Hepatocyte (in vitro differentiated cells): ENCODE data around the gene IRF5.

Experiments used
- EZH2 ChIP-seq: fragments of 200-600 bp; sonication (generic); IDR thresholded peaks from 2 replicates; pipeline ENCODE4 v1.6.1; 2016; ENCODE audit warnings: antibody characterized with exemption, mild to moderate bottlenecking, borderline replicate concordance
- TF ChIP-seq, protein P1 (sequence below): fragments of 200-600 bp; sonication (generic); IDR thresholded peaks from 2 replicates; pipeline ENCODE4 v1.5.1; 2016; ENCODE audit warnings: antibody characterized with exemption, mild to moderate bottlenecking; ENCODE audit not compliant: poor library complexity

DNA sequence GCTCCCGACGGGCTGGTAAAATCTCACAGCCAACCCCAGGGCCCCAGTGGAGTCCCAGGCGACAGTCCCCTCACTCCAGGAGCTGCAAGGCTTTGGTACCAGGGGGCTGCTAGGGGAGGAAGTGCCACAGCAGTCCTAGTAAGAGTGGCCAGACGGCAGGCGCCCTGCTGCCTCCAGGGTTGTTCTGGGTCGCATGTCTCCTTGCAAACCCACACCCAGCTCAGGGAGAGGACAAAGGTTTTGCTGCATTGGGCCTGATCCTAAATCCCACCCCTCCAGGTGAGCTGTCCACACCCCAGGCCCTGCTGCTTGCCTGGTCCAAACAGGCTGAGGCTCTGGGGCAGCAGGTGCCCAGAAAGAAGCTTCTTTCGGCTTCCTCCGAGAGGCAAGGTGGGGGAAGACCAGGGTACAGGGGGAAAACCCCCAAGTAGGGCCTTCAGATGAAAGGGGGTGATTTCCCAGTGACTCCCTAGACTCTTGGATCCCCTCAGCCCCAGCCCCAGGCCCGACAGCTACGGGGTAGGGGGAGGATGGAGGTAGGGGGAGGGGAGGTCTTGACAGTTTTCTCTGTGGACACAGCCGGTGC is 23.1 kb upstream of the IRF5 start:
- TF ChIP-seq, protein P1, sequence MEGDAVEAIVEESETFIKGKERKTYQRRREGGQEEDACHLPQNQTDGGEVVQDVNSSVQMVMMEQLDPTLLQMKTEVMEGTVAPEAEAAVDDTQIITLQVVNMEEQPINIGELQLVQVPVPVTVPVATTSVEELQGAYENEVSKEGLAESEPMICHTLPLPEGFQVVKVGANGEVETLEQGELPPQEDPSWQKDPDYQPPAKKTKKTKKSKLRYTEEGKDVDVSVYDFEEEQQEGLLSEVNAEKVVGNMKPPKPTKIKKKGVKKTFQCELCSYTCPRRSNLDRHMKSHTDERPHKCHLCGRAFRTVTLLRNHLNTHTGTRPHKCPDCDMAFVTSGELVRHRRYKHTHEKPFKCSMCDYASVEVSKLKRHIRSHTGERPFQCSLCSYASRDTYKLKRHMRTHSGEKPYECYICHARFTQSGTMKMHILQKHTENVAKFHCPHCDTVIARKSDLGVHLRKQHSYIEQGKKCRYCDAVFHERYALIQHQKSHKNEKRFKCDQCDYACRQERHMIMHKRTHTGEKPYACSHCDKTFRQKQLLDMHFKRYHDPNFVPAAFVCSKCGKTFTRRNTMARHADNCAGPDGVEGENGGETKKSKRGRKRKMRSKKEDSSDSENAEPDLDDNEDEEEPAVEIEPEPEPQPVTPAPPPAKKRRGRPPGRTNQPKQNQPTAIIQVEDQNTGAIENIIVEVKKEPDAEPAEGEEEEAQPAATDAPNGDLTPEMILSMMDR: no peak
- no peak for TF ChIP-seq EZH2
